ENCODE measurements around the gene KRAS.

The KRAS gene

DNA sequence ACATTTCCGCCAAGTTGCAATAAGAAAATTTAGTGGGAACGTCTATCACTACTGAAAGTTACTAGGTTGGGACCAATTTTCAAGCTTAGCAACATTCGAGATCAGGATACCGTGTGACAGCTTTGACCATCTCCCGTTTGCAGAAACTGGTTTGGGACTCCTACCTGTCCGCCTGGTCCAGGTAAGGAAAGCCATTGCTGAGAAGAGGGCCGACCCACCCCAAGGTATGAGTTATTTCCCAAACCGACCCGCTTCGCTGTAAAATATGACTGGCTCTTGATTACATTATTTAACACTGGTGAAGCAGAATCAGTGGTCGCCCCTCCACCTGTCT, 56.0 kb downstream of the KRAS start:
- no peak for DNase-seq

DNA sequence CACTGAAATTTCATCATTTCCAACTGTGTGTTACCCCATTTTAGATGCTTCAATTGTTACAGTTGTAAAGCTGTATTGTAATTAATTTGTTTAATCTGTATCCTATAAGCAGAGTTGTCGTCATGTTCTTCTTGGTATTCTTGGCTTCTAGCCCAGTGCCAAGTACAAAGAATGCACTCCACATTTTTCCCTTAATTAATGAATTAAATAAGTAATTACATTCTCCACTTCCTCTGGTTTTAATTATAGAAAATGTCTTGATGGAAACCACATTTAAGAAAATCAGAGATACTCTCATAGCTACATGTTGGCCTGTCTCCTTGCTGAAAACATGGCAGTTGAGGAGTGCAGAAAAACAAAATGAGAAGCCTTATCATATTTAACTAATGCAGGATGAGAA, 56.5 kb downstream of the KRAS start:
- DNase-seq, result no peak

DNA sequence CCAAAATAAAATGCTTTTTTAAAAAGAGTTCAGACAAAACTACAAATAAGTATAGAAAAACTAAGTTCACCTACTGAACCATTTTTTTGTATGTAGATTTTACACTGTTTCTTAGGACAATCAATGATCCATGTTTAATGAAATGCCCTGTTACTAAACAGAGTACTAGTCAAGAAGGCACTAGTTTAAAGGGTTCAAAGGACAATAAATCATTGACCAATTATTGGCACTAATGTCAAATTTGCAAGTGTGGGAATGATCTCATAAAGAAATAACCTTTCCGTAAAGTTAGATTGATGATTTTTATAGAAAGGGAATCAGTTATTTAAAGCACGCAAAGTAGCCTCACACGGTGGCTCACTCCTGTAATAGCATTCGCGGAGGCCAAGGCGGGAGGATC, 59.9 kb downstream of the KRAS start:
- DNase-seq, result no peak

DNA sequence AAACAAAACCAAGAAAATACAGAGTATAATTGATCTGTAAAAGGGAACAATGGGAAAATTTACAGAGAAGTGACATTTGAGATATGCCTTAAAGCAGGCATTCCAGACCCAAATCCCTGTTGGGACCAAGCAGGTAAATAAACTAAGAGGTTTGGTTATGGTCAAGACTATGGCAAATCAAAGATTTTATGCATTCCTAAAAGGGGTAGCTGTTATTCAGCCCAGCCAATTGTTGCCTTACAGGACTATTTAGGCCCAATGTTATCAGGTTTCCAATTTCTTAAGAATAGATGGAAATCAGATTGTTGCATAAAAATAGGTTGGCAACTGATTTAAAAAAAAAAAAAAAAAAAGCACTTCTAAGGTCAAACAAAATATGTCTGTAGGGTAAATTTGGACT, 61.1 kb downstream of the KRAS start:
- DNase-seq, result no peak

DNA sequence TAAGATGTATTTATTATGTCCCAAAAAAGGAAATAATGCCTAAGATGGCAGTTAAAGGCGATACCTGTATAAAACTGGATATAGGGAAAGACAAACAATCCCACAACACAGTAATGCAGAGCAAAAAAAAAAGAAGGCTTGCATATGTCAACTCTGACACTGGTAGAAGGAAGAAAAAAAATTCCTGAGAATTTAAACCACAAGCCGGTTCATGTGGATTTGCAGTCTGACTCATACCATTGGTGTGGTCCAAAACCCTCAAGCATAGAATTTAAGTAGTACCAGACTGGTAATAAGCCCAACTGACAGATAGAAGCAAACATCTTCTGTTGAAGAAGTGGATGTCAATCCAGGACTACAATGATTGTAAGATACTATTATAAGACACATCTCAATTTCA, 62.9 kb downstream of the KRAS start:
- no peak for DNase-seq

DNA sequence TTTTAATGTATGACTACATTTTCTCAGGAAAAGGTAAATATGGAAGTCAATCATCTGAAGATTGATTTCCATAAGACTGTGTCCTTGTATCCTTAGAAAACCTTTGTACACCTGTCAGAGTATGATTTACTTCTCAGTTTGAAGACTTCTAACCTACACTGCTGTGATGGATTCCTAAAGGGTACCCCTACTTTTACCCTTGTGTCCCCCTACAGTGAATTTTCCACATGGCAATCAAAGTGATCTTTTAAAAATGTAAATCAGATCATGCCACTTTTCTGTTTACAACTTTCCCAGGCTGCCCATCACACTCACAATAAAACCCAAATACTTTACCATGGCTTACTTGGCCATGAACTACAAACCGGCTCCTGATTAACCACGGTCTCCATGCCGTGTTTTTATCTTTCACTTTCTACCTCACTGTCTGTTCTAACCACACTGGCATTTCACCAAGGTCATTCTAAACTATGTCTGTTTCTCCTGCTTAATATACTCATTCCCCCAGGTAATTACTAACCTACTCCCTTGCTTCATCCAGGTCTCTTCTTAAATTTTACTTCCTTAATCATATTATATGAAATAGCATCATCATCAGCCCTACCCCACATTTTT, 63.8 kb downstream of the KRAS start:
- no peak for DNase-seq

DNA sequence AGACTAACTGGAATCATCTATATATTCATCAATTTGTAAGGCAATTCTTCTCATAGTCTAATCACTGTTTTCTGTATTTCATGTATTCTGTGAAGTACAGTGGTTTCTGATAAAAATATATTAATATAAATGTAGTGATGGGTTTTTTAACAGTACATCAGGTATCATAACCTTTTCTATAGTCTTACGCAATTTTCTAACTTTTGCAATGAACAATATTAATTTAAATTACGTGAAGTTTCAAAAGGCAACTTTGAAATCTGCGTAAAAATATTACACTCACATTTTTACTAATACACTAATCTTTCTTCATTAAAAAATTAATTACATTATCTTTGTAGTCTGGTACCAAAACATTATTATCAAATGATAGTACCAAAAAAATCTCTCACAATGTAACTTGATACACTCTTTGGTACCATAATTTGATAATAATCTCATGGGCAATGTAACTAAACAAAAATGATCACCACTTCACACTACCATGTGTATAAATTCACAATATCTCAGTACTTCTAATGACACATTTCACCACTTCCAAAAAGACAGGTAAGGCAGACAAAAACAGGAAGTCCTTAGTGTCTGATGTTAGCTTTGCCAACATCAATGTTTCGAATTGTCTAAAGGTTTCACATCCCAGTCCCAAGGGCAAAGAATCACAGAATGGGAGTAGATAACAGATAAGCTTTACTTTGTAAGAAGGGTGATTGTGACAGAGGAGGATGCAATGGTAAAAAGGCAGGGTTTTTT, 64.5 kb downstream of the KRAS start:
- no peak for DNase-seq

DNA sequence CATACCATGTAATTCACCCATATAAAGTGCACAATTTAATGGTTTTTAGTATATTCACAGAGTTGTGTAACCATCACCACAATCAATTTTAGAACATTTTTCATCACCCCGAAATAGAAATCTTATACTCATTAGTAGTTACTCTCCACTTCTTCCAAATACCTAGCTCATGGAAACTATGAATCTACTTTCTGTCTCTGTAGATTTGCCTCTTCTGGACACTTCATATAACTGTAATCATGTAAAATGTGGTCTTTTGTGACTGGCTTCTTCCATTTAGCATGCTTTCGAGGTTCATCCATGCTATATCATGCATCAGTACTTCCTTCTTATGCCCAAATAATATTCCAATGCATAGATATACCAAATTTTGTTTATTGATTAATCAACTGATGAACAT, 66.6 kb downstream of the KRAS start:
- no peak for DNase-seq

DNA sequence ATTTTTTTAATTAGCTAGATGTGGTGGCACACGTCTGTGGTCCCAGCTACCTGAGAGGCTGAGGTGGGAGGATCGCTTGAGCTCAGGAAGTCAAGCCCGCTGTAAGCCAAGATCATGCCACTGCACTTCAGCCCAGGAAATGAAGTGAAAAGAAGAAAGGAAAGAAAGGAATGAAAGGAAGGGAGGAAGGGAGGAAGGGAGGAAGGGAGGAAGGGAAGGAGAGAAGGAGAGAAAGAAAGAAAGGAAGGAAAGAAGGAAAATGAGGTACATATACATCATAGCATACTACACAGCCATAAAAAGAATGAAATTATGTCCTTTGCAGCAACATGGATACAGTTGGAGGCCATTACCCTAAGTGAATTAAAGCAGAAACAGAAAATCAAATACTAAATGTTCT, 68.0 kb downstream of the KRAS start:
- no peak for DNase-seq

DNA sequence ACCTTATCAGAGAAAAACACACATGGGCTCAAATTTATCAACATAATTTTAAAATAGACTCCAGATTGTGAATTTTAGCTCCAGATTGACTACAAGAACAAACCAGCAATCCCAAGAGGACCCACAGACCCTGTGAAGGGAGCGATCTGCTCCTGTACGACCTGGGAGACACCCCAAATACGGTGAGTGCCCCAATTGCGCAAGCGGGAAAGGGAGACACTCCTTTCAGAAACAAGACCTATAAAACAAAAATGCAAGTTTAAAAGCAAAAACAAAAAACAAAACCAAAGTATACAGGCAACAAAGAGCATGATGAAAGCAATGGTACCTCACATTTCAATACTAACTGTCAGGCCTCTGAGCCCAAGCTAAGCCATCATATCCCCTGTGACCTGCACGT, 87.9 kb downstream of the KRAS start:
- no peak for DNase-seq

DNA sequence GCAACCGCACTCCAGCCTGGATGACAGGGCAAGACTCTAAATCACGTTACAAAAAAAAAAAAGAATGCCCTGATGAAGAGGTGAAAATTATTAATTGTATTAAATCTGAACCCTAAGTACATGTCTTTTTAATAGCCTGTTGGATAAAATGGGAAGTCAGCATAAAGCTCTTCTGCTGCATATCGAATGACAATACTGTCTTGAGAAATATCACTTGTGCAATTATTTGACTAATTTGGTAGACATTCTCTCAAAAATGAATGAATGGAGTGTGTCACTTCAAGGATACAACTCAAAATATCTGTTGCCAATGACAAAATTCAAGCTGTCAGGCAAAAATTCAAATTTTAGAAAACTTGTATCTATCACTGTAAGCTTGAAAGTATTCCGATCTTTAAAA, 94.7 kb downstream of the KRAS start:
- no peak for DNase-seq

DNA sequence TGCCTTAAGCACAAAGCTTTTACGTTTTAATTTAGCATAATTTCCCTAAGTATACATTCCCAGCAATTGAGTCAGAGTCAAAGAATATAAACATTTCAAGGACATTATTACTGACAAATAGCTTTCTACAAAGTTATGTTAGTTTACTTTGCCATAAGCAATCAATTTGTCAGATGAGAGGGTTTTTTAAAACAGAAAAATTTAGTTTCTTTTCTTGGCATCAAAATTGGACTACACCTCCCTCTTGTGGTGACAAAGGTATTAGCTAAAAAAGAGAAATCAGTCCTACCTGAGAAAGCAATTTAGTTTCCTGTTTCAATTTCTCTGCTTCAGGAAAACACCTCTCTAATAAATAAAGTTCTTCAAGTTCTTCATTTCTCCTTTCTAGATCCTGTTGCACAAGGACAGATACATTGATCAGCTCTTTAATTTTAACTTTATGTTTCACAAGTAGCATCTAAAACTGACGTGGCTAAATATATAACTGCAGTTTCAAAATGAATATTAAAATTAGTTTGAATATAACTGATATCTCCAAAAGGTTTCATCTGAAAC, 95.6 kb downstream of the KRAS start:
- DNase-seq, result peak in 1 of 2 donors; percentile 21

All from bone marrow (tissue), 2 donors.